Fibroblast of lung (primary cell): ENCODE measurements around the gene SLC37A2.

Experiments
- EZH2 ChIP-seq: IDR thresholded peaks from 2 replicates; pipeline ENCODE4 v1.5.1; 2012; ENCODE audit warnings: low read length, control low read depth, mild to moderate bottlenecking; ENCODE audit errors: missing control alignments
- TF ChIP-seq, protein P1 (sequence below), 2 donors: IDR thresholded peaks in 1 of 2; conservative IDR thresholded peaks in 1 of 2; 1 replicate in 1 of 2; 2 replicates in 1 of 2; pipeline ENCODE4 v1.5.1; 2011 to 2012; ENCODE audit warnings: low read length in 2 of 2, control low read depth in 1 of 2, inconsistent platforms in 1 of 2, low read depth in 1 of 2, mild to moderate bottlenecking in 1 of 2

- TF ChIP-seq, protein P1, sequence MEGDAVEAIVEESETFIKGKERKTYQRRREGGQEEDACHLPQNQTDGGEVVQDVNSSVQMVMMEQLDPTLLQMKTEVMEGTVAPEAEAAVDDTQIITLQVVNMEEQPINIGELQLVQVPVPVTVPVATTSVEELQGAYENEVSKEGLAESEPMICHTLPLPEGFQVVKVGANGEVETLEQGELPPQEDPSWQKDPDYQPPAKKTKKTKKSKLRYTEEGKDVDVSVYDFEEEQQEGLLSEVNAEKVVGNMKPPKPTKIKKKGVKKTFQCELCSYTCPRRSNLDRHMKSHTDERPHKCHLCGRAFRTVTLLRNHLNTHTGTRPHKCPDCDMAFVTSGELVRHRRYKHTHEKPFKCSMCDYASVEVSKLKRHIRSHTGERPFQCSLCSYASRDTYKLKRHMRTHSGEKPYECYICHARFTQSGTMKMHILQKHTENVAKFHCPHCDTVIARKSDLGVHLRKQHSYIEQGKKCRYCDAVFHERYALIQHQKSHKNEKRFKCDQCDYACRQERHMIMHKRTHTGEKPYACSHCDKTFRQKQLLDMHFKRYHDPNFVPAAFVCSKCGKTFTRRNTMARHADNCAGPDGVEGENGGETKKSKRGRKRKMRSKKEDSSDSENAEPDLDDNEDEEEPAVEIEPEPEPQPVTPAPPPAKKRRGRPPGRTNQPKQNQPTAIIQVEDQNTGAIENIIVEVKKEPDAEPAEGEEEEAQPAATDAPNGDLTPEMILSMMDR (conservative IDR thresholded peaks at IDR 0.05 in 1 of 2, IDR thresholded peaks at IDR 0.05 in 1 of 2; ENCODE audit: low read depth in 1 of 2, low read length in 2 of 2), result no peak
- no peak for TF ChIP-seq EZH2
Observed at GRCh38 chr11:125139778-125140177, 76.7 kb downstream of the SLC37A2 start.
